ENCODE data around the gene KLHDC8B.

The KLHDC8B gene

GRCh38 chr3:49162751-49163419, 8.5 kb upstream of the KLHDC8B start:
- Histone ChIP-seq H3K27me3 (ENCODE audit: insufficient read depth, poor library complexity, severe bottlenecking) (no peaks in the 10 kb centered on the region), H3K27ac (replicated peaks) (peak overlapping the region; percentile 43), H3K4me3 (replicated peaks; ENCODE audit: insufficient read depth, low read length) (no peak overlapping the region)
- no peak for DNase-seq (ENCODE audit: low read depth in 1 of 2, low spot score in 1 of 2)
- TF ChIP-seq, protein P1, sequence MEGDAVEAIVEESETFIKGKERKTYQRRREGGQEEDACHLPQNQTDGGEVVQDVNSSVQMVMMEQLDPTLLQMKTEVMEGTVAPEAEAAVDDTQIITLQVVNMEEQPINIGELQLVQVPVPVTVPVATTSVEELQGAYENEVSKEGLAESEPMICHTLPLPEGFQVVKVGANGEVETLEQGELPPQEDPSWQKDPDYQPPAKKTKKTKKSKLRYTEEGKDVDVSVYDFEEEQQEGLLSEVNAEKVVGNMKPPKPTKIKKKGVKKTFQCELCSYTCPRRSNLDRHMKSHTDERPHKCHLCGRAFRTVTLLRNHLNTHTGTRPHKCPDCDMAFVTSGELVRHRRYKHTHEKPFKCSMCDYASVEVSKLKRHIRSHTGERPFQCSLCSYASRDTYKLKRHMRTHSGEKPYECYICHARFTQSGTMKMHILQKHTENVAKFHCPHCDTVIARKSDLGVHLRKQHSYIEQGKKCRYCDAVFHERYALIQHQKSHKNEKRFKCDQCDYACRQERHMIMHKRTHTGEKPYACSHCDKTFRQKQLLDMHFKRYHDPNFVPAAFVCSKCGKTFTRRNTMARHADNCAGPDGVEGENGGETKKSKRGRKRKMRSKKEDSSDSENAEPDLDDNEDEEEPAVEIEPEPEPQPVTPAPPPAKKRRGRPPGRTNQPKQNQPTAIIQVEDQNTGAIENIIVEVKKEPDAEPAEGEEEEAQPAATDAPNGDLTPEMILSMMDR (IDR thresholded peaks at IDR 0.05; ENCODE audit: insufficient read depth, low read length): no peak
- TF ChIP-seq POLR2AphosphoS5 (IDR thresholded peaks at IDR 0.05; ENCODE audit: low read depth) (peak; percentile 44; the same call in 1 of the 2 replicates), GABPA (IDR thresholded peaks at IDR 0.05; ENCODE audit: low read depth) (no peak), SPI1 (IDR thresholded peaks at IDR 0.05; ENCODE audit: borderline replicate concordance, low read depth) (no peak)
- TF ChIP-seq, protein P2, sequence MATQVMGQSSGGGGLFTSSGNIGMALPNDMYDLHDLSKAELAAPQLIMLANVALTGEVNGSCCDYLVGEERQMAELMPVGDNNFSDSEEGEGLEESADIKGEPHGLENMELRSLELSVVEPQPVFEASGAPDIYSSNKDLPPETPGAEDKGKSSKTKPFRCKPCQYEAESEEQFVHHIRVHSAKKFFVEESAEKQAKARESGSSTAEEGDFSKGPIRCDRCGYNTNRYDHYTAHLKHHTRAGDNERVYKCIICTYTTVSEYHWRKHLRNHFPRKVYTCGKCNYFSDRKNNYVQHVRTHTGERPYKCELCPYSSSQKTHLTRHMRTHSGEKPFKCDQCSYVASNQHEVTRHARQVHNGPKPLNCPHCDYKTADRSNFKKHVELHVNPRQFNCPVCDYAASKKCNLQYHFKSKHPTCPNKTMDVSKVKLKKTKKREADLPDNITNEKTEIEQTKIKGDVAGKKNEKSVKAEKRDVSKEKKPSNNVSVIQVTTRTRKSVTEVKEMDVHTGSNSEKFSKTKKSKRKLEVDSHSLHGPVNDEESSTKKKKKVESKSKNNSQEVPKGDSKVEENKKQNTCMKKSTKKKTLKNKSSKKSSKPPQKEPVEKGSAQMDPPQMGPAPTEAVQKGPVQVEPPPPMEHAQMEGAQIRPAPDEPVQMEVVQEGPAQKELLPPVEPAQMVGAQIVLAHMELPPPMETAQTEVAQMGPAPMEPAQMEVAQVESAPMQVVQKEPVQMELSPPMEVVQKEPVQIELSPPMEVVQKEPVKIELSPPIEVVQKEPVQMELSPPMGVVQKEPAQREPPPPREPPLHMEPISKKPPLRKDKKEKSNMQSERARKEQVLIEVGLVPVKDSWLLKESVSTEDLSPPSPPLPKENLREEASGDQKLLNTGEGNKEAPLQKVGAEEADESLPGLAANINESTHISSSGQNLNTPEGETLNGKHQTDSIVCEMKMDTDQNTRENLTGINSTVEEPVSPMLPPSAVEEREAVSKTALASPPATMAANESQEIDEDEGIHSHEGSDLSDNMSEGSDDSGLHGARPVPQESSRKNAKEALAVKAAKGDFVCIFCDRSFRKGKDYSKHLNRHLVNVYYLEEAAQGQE (IDR thresholded peaks at IDR 0.05; ENCODE audit: insufficient replicate concordance, low read depth): no peak

GRCh38 chr3:49163609-49164008, 7.8 kb upstream of the KLHDC8B start:
- no peak for DNase-seq (ENCODE audit: low read depth in 1 of 2, low spot score in 1 of 2)
- H3K27ac ChIP-seq (replicated peaks): no peak overlapping the region
- TF ChIP-seq POLR2AphosphoS5 (IDR thresholded peaks at IDR 0.05; ENCODE audit: low read depth) (no peak), SPI1 (IDR thresholded peaks at IDR 0.05; ENCODE audit: borderline replicate concordance, low read depth) (no peak), GABPA (IDR thresholded peaks at IDR 0.05; ENCODE audit: low read depth) (no peak)
- TF ChIP-seq, protein P1 (IDR thresholded peaks at IDR 0.05; ENCODE audit: insufficient read depth, low read length): no peak
- TF ChIP-seq, protein P2 (IDR thresholded peaks at IDR 0.05; ENCODE audit: insufficient replicate concordance, low read depth): no peak
- no peak overlapping the region for H3K4me3 ChIP-seq (replicated peaks; ENCODE audit: insufficient read depth, low read length)
- no peaks in the 10 kb centered on the region for H3K27me3 ChIP-seq (ENCODE audit: insufficient read depth, poor library complexity, severe bottlenecking)

- no peak for TF ChIP-seq SPI1 (IDR thresholded peaks at IDR 0.05; ENCODE audit: borderline replicate concordance, low read depth)
- TF ChIP-seq POLR2AphosphoS5 (IDR thresholded peaks at IDR 0.05; ENCODE audit: low read depth): no peak
- TF ChIP-seq, protein P1 (IDR thresholded peaks at IDR 0.05; ENCODE audit: insufficient read depth, low read length): no peak
- TF ChIP-seq, protein P2 (IDR thresholded peaks at IDR 0.05; ENCODE audit: insufficient replicate concordance, low read depth): no peak
- TF ChIP-seq GABPA (IDR thresholded peaks at IDR 0.05; ENCODE audit: low read depth): no peak
- Histone ChIP-seq H3K27ac (replicated peaks) (peak overlapping the region; percentile 67), H3K4me3 (replicated peaks; ENCODE audit: insufficient read depth, low read length) (peak overlapping the region; percentile 73), H3K27me3 (ENCODE audit: insufficient read depth, poor library complexity, severe bottlenecking) (no peaks in the 10 kb centered on the region)
- no peak for DNase-seq (ENCODE audit: low read depth in 1 of 2, low spot score in 1 of 2)
Measured at GRCh38 chr3:49164983-49165720, 6.2 kb upstream of the KLHDC8B start.
